Activated T-cell treated with anti-CD3 and anti-CD28 coated beads, Interleukin-2, amount 50 U/mL, for 48 hours (primary cell): ENCODE measurements around the gene KCNH6.

Source experiments
- DNase-seq, 2 experiments: peaks; one replicate each; pipeline ENCODE4 v3.0.0-alpha.2; 2020

The KCNH6 gene

GRCh38 chr17:63486317-63487013, 36.7 kb upstream of the KCNH6 start:
- DNase-seq, result no peak

DNA sequence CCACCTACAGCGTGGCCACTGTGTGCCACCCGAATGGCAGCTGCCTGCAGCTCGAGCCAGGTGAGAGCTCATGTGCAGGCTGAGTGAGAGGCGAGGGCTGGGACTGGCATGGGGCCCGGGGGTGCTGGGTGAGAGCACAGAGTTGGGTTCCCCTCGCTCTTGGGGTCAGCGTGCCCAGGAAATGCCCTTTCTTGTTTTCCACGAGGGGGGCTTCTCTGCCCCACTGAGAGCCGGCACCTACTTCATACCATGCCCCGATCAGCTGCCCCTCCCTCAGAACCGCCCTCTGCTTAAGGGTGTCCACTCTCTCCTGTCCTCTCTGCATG, 36.2 kb upstream of the KCNH6 start:
- DNase-seq, result no peak

GRCh38 chr17:63488851-63489250, 34.3 kb upstream of the KCNH6 start:
- DNase-seq, result no peak

DNA sequence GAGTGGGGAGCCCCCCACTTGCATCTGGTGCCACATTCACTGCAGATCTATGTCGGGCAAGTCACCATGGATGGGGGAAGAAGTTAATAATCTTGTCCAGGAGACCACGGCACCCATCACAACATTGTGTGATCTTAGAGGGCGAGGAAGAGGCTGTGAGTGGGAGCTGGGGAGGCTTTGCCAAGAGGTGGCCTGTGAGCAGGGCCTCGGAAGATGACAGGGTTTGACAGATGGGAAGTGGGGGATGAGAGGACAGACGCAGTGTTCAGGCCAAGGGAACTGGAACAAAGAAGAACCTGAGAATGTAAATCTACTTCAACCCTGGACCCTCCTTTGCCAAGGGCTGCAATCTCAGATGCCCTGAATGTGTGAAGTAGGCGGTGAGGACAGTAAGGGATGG, 33.9 kb upstream of the KCNH6 start:
- DNase-seq, result no peak

GRCh38 chr17:63490329-63490728, 32.8 kb upstream of the KCNH6 start:
- no peak for DNase-seq

GRCh38 chr17:63490858-63491400, 32.2 kb upstream of the KCNH6 start:
- no peak for DNase-seq

DNA sequence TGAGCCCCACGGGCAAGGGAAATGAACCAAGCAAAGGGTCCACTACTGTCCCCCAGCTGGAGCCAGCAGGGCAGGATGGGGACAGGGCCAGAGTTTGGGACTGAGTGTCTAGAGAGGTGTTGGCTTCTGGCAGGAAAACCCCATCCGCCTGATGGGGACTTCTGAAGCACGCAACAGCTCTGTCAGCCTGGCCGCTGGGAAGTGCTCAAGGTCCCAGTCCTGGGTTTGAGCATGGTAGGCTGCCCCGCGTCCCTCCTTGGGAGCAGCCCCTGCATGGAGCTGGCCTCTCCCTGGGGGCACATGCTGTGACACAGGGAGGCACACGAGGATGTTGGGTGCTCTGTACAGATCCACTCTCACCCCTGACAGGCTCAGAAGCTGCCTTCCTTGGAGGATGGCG, 31.7 kb upstream of the KCNH6 start:
- no peak for DNase-seq

- no peak for DNase-seq
Observed at GRCh38 chr17:63491977-63492618, 31.1 kb upstream of the KCNH6 start.

DNA sequence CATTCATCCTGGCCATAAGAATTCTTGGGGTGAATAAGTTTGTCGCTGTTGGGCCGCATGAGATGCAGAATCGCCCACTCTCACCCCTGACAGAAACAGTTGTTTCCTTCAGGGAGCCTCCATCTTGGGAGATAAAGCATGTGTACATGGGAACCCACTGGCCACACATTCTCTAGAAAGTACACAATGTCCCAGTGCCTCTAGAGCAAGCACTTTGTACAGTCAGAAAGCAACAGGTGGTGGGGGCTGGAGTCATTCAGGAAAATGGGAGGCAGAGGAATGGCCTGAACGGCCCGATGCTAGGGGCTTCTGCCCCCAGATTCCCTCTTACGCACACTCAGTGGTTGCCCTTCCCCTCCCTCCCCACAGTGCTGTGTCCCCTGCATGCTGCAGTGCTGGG, 30.2 kb upstream of the KCNH6 start:
- no peak for DNase-seq

- DNase-seq, result no peak
Observed at GRCh38 chr17:63493411-63493810, 29.7 kb upstream of the KCNH6 start.

- DNase-seq, result no peak
Observed at GRCh38 chr17:63494300-63494928, 28.7 kb upstream of the KCNH6 start.

- DNase-seq, result no peak
Observed at GRCh38 chr17:63495491-63495890, 27.7 kb upstream of the KCNH6 start.

- no peak for DNase-seq
Observed at GRCh38 chr17:63496177-63496576, 27.0 kb upstream of the KCNH6 start.

DNA sequence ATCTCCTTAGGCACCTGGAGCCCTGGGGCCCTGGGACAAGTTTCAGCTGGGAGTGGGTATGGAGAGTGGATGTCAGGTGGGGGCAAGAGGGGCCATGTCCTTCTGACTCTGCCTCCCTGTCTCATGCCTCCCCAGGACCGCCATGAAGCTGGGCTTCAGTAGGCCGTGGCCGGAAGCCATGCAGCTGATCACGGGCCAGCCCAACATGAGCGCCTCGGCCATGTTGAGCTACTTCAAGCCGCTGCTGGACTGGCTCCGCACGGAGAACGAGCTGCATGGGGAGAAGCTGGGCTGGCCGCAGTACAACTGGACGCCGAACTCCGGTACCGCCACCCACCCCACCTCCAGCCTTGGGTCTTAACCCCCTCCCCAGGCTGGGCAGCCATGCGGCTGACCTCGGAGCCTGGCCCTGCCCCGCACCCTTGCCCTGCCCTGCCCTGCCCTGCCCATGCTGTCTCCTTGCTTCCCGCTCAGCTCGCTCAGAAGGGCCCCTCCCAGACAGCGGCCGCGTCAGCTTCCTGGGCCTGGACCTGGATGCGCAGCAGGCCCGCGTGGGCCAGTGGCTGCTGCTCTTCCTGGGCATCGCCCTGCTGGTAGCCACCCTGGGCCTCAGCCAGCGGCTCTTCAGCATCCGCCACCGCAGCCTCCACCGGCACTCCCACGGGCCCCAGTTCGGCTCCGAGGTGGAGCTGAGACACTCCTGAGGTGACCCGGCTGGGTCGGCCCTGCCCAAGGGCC, 26.3 kb upstream of the KCNH6 start:
- DNase-seq, result no peak

DNA sequence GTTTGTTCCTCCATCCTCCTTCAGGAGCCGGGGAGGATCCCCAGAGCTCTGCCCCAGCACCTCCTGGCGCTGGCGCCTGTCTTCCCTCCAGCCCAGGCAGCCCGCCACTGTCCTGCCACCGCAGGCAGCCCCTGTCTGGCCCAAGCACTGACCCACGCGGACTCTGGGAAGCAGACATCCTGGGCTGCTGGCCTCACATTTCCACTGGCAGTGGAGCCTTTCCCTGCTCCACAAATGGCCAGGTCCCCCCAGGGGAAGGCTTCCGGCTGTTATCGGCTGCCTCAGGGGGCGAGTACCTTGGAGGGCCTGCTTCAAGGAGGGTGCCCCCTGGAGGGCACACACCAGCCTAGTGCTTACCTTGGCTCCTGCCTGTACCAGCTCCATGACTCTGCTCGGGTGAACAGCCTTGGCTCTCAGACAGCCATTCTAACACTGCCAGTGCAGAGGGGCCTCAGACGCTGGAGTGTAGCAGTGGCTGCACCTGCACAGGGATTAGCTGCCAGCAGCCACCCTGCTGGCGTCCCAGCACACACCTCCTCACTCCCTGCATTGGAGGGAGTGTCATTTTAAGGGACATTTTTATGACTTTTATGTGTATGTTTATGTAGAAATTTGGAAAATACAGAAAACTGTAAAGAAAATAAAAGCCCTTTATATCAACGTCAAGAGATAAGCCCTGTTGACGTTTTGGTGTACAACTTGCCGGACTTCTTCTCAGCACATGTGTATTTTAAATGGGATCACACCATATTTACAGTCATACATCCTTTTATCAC, 25.3 kb upstream of the KCNH6 start:
- DNase-seq, result no peak

GRCh38 chr17:63498626-63499195, 24.4 kb upstream of the KCNH6 start:
- no peak for DNase-seq

GRCh38 chr17:63500543-63501390, 22.4 kb upstream of the KCNH6 start:
- no peak for DNase-seq

DNA sequence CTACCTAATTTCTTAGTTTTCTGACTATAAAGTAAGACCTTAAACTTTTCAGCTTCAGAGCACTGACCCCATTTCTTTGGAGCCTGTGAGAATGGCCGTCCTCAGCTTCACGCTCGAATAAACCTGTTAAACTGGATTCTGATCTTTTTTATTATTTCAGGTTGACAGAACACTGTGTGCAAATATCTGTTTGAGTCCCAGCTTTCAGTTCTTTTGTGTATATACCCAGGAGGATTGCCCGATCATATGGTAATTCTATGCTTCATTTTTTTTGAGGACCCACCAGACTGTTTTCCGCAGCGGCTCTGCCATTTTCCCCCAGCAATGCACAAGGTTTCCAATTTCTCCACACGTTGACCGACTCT, 19.8 kb upstream of the KCNH6 start:
- DNase-seq, result no peak

DNA sequence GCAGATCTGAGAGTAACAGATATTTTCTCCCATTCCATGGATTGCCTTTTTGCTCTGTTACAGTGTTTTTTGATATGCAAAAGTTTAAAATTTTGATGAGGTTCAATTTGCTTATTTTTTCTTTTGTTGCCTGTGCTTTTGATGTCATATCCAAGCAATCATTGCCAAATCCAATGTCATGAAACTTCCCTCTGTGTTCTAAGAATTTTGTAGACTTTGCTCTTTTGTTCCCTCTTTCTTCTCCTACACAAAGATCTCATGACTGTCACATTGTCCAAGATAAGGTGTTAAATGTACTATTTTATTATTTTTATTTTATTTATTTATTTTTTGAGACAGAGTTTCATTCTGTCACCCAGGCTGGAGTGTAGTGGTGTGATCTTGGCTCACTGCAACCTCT, 18.9 kb upstream of the KCNH6 start:
- no peak for DNase-seq

DNA sequence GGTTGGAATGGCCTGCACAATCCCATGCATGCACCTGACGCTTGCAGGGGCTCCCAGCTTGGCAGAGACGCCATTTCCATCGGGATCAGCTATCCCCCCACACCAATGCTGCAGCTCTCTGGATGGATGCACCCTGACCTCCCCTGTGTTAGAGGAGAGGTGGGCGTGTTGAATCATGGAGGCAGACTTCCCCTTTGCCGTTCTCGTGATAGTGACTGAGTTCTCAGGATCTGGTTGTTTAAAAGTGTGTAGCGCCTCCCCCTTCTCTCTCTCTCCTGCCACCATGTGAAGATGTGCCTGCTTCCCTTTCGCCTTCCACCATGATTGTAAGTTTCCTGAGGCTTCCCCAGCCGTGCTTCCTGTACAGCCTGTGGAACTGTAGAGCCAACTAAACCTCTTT, 17.8 kb upstream of the KCNH6 start:
- DNase-seq, result no peak

- no peak for DNase-seq
Observed at GRCh38 chr17:63506627-63507026, 16.5 kb upstream of the KCNH6 start.

DNA sequence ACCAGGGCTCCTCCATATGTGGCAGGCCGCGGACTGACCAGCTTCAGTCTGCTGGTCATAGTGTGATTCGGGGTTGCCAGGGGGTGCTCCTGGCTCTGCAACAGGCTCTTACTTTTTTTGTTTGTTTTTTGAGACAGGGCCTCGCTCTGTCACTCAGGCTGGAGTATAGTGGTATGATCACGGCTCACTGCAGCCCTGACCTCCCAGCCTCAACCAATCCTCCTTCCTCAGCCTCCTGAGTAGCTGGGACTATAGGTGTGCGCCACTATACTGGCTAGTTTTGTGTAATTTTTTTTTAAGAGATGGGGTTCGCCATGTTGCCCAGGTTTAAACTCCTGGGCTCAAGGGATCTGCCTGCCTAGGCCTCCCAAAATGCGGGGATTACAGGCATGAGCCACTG, 11.8 kb upstream of the KCNH6 start:
- DNase-seq, result no peak
